Liver (tissue), 9 donors: ENCODE measurements around the gene VGLL3. TPM values are rescaled to one million over a fixed set of nuclear protein-coding genes. Genes with fewer than 3 reads are reported as not detected.

Experiments
- DNase-seq: peaks from one replicate; pipeline ENCODE4 v3.0.0-alpha.2; 2017; ENCODE audit warnings: low spot score
- H3K27ac ChIP-seq, 2 donors: one replicate each; pipeline ENCODE4 v1.7.0; 2013; ENCODE audit warnings: inconsistent platforms in 2 of 2, low read length in 2 of 2, control low read depth in 1 of 2, low read depth in 1 of 2, mild to moderate bottlenecking in 1 of 2
- H3K27me3 ChIP-seq, 4 donors: one replicate each; pipeline versions ENCODE4 v1.6.1 to v1.7.0; 2013; ENCODE audit warnings: low read length in 3 of 4, inconsistent platforms in 1 of 4, mild to moderate bottlenecking in 1 of 4, moderate library complexity in 1 of 4; ENCODE audit not compliant: control insufficient read depth in 4 of 4, insufficient read depth in 4 of 4
- H3K36me3 ChIP-seq, 4 donors: one replicate each; pipeline versions ENCODE4 v1.6.1 to v1.7.0; 2013; ENCODE audit warnings: low read length in 3 of 4, mild to moderate bottlenecking in 3 of 4, low read depth in 1 of 4, moderate library complexity in 1 of 4; ENCODE audit not compliant: control insufficient read depth in 4 of 4, insufficient read depth in 3 of 4
- H3K4me1 ChIP-seq, 4 donors: one replicate each; pipeline versions ENCODE4 v1.6.1 to v1.7.0; 2013; ENCODE audit warnings: low read length in 3 of 4, mild to moderate bottlenecking in 3 of 4, moderate library complexity in 1 of 4; ENCODE audit not compliant: control insufficient read depth in 4 of 4, insufficient read depth in 4 of 4
- H3K4me3 ChIP-seq, 3 donors: one replicate each; pipeline versions ENCODE4 v1.6.1 to v1.7.0; 2013; ENCODE audit warnings: low read length in 3 of 3, control low read depth in 1 of 3, low read depth in 1 of 3, mild to moderate bottlenecking in 1 of 3
- H3K9ac ChIP-seq, 2 donors: one replicate each; pipeline ENCODE4 v1.7.0; 2013; ENCODE audit warnings: low read length in 2 of 2, mild to moderate bottlenecking in 2 of 2, moderate library complexity in 2 of 2, control low read depth in 1 of 2, low read depth in 1 of 2
- H3K9me3 ChIP-seq, 4 donors: one replicate each; pipeline versions ENCODE4 v1.6.1 to v1.7.0; 2013; ENCODE audit warnings: low read length in 3 of 4; ENCODE audit not compliant: control insufficient read depth in 4 of 4
- EGR1 ChIP-seq, 2 donors: IDR thresholded peaks; 2 replicates each; pipeline ENCODE4 v1.6.1; 2016 to 2018; ENCODE audit warnings: antibody characterized with exemption in 2 of 2, low read depth in 2 of 2
- FOXA1 ChIP-seq: IDR thresholded peaks from 2 replicates; pipeline ENCODE4 v1.6.1; 2016; ENCODE audit warnings: antibody characterized with exemption
- FOXA2 ChIP-seq: IDR thresholded peaks from 2 replicates; pipeline ENCODE4 v1.6.1; 2016; ENCODE audit warnings: antibody characterized with exemption
- GABPA ChIP-seq, 2 donors: IDR thresholded peaks in 1 of 2; conservative IDR thresholded peaks in 1 of 2; 2 replicates each; pipeline ENCODE4 v1.6.1; 2016; ENCODE audit warnings: antibody characterized with exemption in 2 of 2, mild to moderate bottlenecking in 1 of 2, moderate library complexity in 1 of 2
- HNF4A ChIP-seq, 2 donors: conservative IDR thresholded peaks; 2 replicates each; pipeline ENCODE4 v1.6.1; 2016; ENCODE audit warnings: antibody characterized with exemption in 2 of 2, mild to moderate bottlenecking in 2 of 2
- HNF4G ChIP-seq: IDR thresholded peaks from 2 replicates; pipeline ENCODE4 v1.6.1; 2016; ENCODE audit warnings: antibody characterized with exemption
- JUND ChIP-seq, 2 donors: IDR thresholded peaks; 2 replicates each; pipeline ENCODE4 v1.6.1; 2016; ENCODE audit warnings: antibody characterized with exemption in 2 of 2
- NR2F2 ChIP-seq: IDR thresholded peaks from 2 replicates; pipeline ENCODE4 v1.6.1; 2016; ENCODE audit warnings: antibody characterized with exemption
- RAD21 ChIP-seq, 2 donors: IDR thresholded peaks; 2 replicates each; pipeline ENCODE4 v1.6.1; 2016; ENCODE audit warnings: antibody characterized with exemption in 2 of 2, mild to moderate bottlenecking in 2 of 2
- RXRA ChIP-seq, 2 donors: IDR thresholded peaks; 2 replicates each; pipeline ENCODE4 v1.6.1; 2017 to 2018; ENCODE audit warnings: antibody characterized with exemption in 2 of 2, mild to moderate bottlenecking in 1 of 2
- SP1 ChIP-seq: IDR thresholded peaks from 2 replicates; pipeline ENCODE4 v1.6.1; 2018; ENCODE audit warnings: antibody characterized with exemption, mild to moderate bottlenecking
- TAF1 ChIP-seq: conservative IDR thresholded peaks from 2 replicates; pipeline ENCODE4 v1.6.1; 2016; ENCODE audit warnings: antibody characterized with exemption, mild to moderate bottlenecking
- YY1 ChIP-seq: IDR thresholded peaks from 2 replicates; pipeline ENCODE4 v1.6.1; 2016; ENCODE audit warnings: antibody characterized with exemption, mild to moderate bottlenecking
- WGBS: extraction: QIAGEN DNeasy Blood & Tissue Kit; methylation state at CpG from one replicate; pipeline ENCODE4 v1.1.7; 2013; 5-methylcytosine and 5-hydroxymethylcytosine counted together
- polyA plus RNA-seq, 2 donors: library from polyadenylated mRNA; stranded (reverse) in 1 of 2; unstranded in 1 of 2; fragments of 200-250 nt in 1 of 2; fragments of >200 nt in 1 of 2; fragmentation: Nextera tagmentation in 1 of 2; extraction: Ambion mirVana in 1 of 2; gene quantifications; one replicate each; pipeline versions ENCODE4 v1.2.1 to v1.2.3, GENCODE V29; 2013 to 2015
- total RNA-seq, 2 donors: library from RNA; depleted of rRNA; stranded (reverse); fragments of >200 nt; gene quantifications; one replicate each; pipeline ENCODE4 v1.2.3, GENCODE V29; 2014
- TF ChIP-seq, protein P1 (sequence below): IDR thresholded peaks from 2 replicates; pipeline ENCODE4 v1.6.1; 2016; ENCODE audit warnings: antibody characterized with exemption
- TF ChIP-seq, protein P2 (sequence below): fragments of 150-350 bp; IDR thresholded peaks from 2 replicates; pipeline ENCODE4 v1.5.1; 2017; ENCODE audit warnings: improper control_type of control experiment, low read depth, low read length; ENCODE audit not compliant: missing input control
- TF ChIP-seq, protein P3 (sequence below): IDR thresholded peaks from 2 replicates; pipeline ENCODE4 v1.6.1; 2016; ENCODE audit warnings: antibody characterized with exemption
- TF ChIP-seq, protein P4 (sequence below): IDR thresholded peaks from 2 replicates; pipeline ENCODE4 v1.6.1; 2016; ENCODE audit warnings: antibody characterized with exemption
- donor health status: healthy.
- donor health status: healthy.
- donor health status: healthy.
- donor health status: healthy.
- donor health status: healthy.

VGLL3 gene
- total and polyA plus RNA-seq, 4 donors: 0.08 to 1.3 (median 0.63) TPM

DNA sequence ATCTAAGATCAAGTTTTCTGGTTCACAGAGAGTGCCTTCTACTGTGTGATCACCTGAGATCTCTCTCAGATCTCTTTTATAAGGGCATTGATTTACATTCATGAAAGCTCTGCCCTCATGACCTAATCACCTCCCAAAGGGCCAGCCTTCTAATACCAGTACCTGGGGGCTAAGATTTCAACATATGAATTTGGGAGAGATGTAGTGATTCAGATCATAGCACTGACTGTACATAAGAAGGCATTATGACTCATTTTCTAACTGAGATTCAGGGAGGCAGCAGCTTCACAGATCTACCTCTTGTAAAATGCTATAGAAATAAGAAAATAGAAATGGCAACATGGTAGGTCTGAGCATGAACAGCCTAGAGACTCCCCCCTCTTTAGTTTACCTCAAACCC lies 39.6 kb downstream of the VGLL3 start:
- TF ChIP-seq RXRA (IDR thresholded peaks at IDR 0.05): no peak
- no peak for TF ChIP-seq HNF4A (conservative IDR thresholded peaks at IDR 0.05)
- TF ChIP-seq FOXA2: no peak
- TF ChIP-seq SP1: no peak
- TF ChIP-seq RAD21 (IDR thresholded peaks at IDR 0.05): no peak
- TF ChIP-seq GABPA (IDR thresholded peaks at IDR 0.05 in 1 of 2, conservative IDR thresholded peaks at IDR 0.05 in 1 of 2): no peak
- TF ChIP-seq, protein P1, sequence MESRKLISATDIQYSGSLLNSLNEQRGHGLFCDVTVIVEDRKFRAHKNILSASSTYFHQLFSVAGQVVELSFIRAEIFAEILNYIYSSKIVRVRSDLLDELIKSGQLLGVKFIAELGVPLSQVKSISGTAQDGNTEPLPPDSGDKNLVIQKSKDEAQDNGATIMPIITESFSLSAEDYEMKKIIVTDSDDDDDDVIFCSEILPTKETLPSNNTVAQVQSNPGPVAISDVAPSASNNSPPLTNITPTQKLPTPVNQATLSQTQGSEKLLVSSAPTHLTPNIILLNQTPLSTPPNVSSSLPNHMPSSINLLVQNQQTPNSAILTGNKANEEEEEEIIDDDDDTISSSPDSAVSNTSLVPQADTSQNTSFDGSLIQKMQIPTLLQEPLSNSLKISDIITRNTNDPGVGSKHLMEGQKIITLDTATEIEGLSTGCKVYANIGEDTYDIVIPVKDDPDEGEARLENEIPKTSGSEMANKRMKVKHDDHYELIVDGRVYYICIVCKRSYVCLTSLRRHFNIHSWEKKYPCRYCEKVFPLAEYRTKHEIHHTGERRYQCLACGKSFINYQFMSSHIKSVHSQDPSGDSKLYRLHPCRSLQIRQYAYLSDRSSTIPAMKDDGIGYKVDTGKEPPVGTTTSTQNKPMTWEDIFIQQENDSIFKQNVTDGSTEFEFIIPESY: no peak
- TF ChIP-seq NR2F2: no peak
- TF ChIP-seq, protein P2, sequence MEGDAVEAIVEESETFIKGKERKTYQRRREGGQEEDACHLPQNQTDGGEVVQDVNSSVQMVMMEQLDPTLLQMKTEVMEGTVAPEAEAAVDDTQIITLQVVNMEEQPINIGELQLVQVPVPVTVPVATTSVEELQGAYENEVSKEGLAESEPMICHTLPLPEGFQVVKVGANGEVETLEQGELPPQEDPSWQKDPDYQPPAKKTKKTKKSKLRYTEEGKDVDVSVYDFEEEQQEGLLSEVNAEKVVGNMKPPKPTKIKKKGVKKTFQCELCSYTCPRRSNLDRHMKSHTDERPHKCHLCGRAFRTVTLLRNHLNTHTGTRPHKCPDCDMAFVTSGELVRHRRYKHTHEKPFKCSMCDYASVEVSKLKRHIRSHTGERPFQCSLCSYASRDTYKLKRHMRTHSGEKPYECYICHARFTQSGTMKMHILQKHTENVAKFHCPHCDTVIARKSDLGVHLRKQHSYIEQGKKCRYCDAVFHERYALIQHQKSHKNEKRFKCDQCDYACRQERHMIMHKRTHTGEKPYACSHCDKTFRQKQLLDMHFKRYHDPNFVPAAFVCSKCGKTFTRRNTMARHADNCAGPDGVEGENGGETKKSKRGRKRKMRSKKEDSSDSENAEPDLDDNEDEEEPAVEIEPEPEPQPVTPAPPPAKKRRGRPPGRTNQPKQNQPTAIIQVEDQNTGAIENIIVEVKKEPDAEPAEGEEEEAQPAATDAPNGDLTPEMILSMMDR: no peak
- TF ChIP-seq, protein P3, sequence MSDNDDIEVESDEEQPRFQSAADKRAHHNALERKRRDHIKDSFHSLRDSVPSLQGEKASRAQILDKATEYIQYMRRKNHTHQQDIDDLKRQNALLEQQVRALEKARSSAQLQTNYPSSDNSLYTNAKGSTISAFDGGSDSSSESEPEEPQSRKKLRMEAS: no peak
- TF ChIP-seq JUND (IDR thresholded peaks at IDR 0.05): no peak
- Histone ChIP-seq H3K9ac (no peak overlapping the region), H3K36me3 (no peaks in the 10 kb centered on the region), H3K27me3 (no peaks in the 10 kb centered on the region), H3K4me3 (no peak overlapping the region), H3K9me3 (no peaks in the 10 kb centered on the region), H3K27ac (no peak overlapping the region), H3K4me1 (no peaks in the 10 kb centered on the region)
- no peak for DNase-seq

DNA sequence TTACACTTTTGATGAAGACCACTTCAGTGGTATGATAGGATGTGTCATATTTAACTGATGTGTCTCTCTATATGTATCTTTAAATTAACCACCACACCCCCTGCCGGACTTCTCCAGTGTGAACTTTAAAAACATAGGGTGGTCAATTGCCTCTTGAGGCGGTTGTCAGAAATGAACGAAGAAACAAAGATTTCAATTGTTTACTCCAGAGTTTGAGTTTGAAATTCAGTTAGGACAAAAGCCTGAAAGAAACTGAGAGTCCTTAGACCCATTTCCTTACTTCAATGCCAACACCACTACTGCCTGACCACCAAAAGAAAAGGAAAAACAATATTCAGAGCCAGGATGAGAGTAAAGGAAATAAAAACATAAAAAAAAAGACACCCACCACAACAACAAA lies 40.2 kb downstream of the VGLL3 start:
- H3K27me3 ChIP-seq: no peaks in the 10 kb centered on the region
- TF ChIP-seq TAF1 (no peak), EGR1 (IDR thresholded peaks at IDR 0.05; ENCODE audit: low read depth in 2 of 2) (no peak), SP1 (no peak), RXRA (IDR thresholded peaks at IDR 0.05) (no peak), GABPA (IDR thresholded peaks at IDR 0.05 in 1 of 2, conservative IDR thresholded peaks at IDR 0.05 in 1 of 2) (no peak), JUND (IDR thresholded peaks at IDR 0.05) (no peak), RAD21 (IDR thresholded peaks at IDR 0.05) (no peak), YY1 (no peak), HNF4G (no peak), FOXA2 (no peak), FOXA1 (no peak), HNF4A (conservative IDR thresholded peaks at IDR 0.05) (no peak)
- TF ChIP-seq, protein P3: no peak
- TF ChIP-seq, protein P2: no peak
- TF ChIP-seq, protein P1: no peak
- TF ChIP-seq, protein P4, sequence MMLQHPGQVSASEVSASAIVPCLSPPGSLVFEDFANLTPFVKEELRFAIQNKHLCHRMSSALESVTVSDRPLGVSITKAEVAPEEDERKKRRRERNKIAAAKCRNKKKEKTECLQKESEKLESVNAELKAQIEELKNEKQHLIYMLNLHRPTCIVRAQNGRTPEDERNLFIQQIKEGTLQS: no peak
- H3K36me3 ChIP-seq: no peaks in the 10 kb centered on the region
- no peaks in the 10 kb centered on the region for H3K9me3 ChIP-seq
- H3K4me3 ChIP-seq: no peak overlapping the region
- H3K27ac ChIP-seq: no peak overlapping the region
- no peak overlapping the region for H3K9ac ChIP-seq
- DNase-seq: no peak
- no peaks in the 10 kb centered on the region for H3K4me1 ChIP-seq
- WGBS: 84% methylated on average over 3 of the region's 3 CpGs
